Stimulated activated CD4-positive, alpha-beta T cell treated with anti-CD3 and anti-CD28 coated beads, Interleukin-1b, Interleukin-23, amount 100 ng/mL, for 48 hours (primary cell): Measurements from ENCODE around the gene PLA2G2E.
"Not testable (repeated sequence)": the region's sequence is repeated elsewhere in the genome, so short reads cannot be mapped to it uniquely, and the experiment has no call there.

ENCODE experiments used
- DNase-seq: peaks from one replicate; pipeline ENCODE4 v3.0.0-alpha.2; 2020

Gene PLA2G2E

GRCh38 chr1:19880841-19881240 lies 42.6 kb downstream of the PLA2G2E start:
- DNase-seq: not testable (repeated sequence)

DNA sequence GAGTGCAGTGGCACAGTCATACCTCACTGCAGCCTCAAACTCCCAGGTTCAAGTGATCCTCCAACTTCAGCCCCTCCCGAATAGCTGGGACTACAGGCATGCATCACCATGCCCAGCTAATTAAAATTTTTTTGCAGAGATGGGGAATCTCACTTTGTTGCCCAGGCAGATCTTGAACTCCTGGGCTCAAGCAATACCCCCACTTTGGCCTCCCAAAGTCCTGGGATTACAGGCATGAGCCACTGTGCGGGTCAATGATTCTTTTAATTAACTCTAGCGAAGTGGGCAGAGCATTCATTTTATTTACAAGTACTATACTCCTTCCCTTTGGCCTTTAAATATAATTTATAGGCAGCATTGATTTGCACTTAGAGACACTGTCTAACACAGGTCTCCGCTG lies 43.8 kb downstream of the PLA2G2E start:
- no peak for DNase-seq

- no peak for DNase-seq
Measured at GRCh38 chr1:19879227-19879626, 44.2 kb downstream of the PLA2G2E start.

- no peak for DNase-seq
Measured at GRCh38 chr1:19878637-19878985, 44.8 kb downstream of the PLA2G2E start.

DNA sequence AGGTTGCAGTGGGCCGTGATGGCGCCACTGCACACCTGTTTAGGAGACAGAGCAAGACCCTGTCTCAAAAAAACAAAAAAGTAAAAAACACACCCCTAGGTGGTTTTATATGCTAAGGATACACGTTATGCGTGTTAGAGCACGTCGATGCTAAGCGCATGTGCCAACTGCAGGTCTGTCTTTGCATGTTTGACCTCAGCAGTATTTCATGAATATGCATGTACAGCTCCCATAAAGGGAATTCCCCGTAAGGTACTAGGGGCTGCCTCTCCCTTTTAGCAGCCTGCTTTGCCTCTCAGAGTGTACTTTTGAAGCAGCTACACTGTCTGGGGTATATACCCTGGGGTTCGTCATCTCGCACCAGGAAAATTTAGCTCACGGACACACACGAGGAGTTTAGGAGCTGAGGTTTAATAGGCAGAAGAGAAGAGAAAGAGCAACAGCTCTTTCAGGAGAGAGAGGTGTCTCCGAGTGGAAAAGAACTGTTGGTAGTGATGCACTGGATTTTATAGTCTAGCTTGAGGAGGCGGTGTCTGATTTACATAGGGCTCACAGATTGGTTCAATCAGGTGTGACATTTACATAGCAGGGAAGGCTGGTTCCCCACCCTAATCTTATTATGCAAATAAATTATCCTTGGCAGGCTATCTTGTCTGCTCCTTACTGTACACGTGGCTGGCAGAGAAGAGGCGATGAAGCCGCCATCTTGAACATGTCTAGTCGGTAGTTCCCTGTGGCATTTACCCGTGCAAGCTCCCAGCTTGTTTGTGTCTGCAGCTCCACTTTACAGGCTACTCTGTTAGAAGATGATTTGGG lies 45.4 kb downstream of the PLA2G2E start:
- DNase-seq: no peak

DNA sequence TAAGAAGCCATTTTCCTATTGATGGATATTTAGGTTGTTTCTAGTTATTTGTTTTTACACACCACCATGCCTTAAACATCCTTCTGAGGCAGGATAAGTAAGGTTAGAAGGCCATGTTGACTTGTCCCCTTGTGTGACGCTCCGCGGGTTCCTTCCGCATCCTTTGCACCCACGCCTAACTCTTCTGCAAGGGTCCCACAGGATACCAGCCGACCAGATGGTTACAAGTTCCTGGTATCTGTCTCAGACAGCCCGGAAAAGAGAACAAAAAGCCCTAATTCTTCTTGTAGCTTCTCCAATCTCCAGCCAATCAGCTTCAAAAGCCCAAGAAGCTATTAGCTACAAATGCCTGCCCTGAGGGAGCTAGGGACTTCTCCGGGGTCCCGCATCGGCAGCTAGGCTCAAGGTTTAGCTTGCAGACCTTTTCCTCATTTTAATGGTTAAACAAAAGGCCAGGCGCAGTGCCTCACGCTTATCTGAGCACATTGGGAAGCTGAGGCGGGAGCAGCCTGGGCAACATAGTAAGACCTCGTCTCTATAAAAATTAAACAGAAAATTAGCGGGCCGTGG lies 46.2 kb downstream of the PLA2G2E start:
- DNase-seq: no peak

- no peak for DNase-seq
Measured at GRCh38 chr1:19872190-19872589, 51.2 kb downstream of the PLA2G2E start.
